ENCODE measurements around the gene FBXL7. TPM values are rescaled to one million over a fixed set of nuclear protein-coding genes. Genes with fewer than 3 reads are reported as not detected.

FBXL7 gene
- polyA plus RNA-seq, 1 donor from 2014 or later = 0.24 TPM

DNA sequence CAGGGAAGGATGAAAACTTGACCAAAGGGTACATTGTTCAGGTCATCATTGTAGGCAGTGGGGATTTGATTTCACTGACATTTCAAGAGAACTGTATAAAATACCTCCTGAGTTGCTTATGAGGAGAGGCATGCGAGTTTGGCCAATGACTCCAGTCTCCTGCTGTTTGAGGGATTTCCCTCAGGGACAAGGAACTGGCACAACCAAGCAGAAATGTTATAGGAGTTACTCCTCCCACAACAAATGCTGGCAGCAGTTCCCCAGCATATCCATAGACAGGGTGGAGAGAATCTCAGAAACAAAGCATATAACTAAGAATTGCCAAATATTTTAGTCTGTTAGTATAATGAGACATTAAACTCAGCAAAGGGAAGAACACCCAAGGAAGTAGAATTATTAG is 47.2 kb upstream of the FBXL7 start:
- Histone ChIP-seq H4K20me1 (ENCODE audit: insufficient read depth) (no peaks in the 10 kb centered on the region), H3K4me2 (ENCODE audit: low read length) (no peak overlapping the region), H3K79me2 (replicated peaks; ENCODE audit: insufficient read depth, low read length) (no peaks in the 10 kb centered on the region), H3K9ac (ENCODE audit: low read length) (no peak overlapping the region), H3K36me3 (ENCODE audit: insufficient read depth, low read length) (no peaks in the 10 kb centered on the region), H3K4me3 (ENCODE audit: low read length) (no peak overlapping the region), H3K9me3 (ENCODE audit: low read length) (no peaks in the 10 kb centered on the region), H3K27me3 (ENCODE audit: insufficient read depth, low read depth, low read length) (no peaks in the 10 kb centered on the region), H2AFZ (ENCODE audit: low read depth, low read length) (no peak overlapping the region), H3F3A (ENCODE audit: insufficient read depth, low read length, poor library complexity, severe bottlenecking) (no peaks in the 10 kb centered on the region), H3K27ac (ENCODE audit: low read length) (no peak overlapping the region), H3K9me2 (ENCODE audit: insufficient read depth, low read length) (no peaks in the 10 kb centered on the region)
- TF ChIP-seq TAF1 (IDR thresholded peaks at IDR 0.05; ENCODE audit: low read depth) (no peak), RAD21 (conservative IDR thresholded peaks at IDR 0.05) (no peak), SMC3 (conservative IDR thresholded peaks at IDR 0.05; ENCODE audit: poor library complexity) (no peak), POLR2AphosphoS5 (IDR thresholded peaks at IDR 0.05) (no peak), MXI1 (conservative IDR thresholded peaks at IDR 0.05; ENCODE audit: poor library complexity, severe bottlenecking) (no peak), EZH2 (IDR thresholded peaks at IDR 0.05; ENCODE audit: borderline replicate concordance, insufficient read depth, low read length, poor library complexity, severe bottlenecking) (no peak), EP300 (conservative IDR thresholded peaks at IDR 0.05; ENCODE audit: poor library complexity, severe bottlenecking) (no peak), REST (IDR thresholded peaks at IDR 0.05; ENCODE audit: borderline replicate concordance) (no peak)
- TF ChIP-seq, protein P1, sequence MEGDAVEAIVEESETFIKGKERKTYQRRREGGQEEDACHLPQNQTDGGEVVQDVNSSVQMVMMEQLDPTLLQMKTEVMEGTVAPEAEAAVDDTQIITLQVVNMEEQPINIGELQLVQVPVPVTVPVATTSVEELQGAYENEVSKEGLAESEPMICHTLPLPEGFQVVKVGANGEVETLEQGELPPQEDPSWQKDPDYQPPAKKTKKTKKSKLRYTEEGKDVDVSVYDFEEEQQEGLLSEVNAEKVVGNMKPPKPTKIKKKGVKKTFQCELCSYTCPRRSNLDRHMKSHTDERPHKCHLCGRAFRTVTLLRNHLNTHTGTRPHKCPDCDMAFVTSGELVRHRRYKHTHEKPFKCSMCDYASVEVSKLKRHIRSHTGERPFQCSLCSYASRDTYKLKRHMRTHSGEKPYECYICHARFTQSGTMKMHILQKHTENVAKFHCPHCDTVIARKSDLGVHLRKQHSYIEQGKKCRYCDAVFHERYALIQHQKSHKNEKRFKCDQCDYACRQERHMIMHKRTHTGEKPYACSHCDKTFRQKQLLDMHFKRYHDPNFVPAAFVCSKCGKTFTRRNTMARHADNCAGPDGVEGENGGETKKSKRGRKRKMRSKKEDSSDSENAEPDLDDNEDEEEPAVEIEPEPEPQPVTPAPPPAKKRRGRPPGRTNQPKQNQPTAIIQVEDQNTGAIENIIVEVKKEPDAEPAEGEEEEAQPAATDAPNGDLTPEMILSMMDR (IDR thresholded peaks at IDR 0.05; ENCODE audit: poor library complexity, severe bottlenecking) = no peak

DNA sequence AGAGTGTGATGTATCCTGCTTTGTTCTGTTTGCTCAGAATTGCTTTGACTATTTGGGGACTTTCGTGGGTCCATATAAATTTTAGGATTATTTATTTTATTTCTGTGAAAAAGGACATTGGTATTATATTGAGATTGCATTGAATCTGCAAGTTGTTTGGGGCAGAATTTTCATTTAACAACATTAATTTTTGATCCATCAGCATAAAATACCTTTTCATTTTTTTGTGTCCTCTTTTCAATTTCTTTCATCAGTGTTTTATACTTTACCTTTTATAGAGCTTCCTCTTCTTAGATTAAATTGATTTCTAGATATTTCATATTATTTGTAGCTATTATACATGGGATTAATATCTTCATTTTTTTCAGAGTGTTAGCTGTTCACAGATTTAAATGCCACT is 40.8 kb upstream of the FBXL7 start:
- Histone ChIP-seq H3K9me2 (ENCODE audit: insufficient read depth, low read length) (no peaks in the 10 kb centered on the region), H3K27ac (ENCODE audit: low read length) (no peak overlapping the region), H3K27me3 (ENCODE audit: insufficient read depth, low read depth, low read length) (no peaks in the 10 kb centered on the region), H4K20me1 (ENCODE audit: insufficient read depth) (no peaks in the 10 kb centered on the region), H3K4me2 (ENCODE audit: low read length) (no peak overlapping the region), H3F3A (ENCODE audit: insufficient read depth, low read length, poor library complexity, severe bottlenecking) (no peaks in the 10 kb centered on the region), H3K9ac (ENCODE audit: low read length) (no peak overlapping the region), H3K36me3 (ENCODE audit: insufficient read depth, low read length) (no peaks in the 10 kb centered on the region), H3K79me2 (replicated peaks; ENCODE audit: insufficient read depth, low read length) (no peaks in the 10 kb centered on the region), H3K9me3 (ENCODE audit: low read length) (no peaks in the 10 kb centered on the region), H2AFZ (ENCODE audit: low read depth, low read length) (no peak overlapping the region), H3K4me3 (ENCODE audit: low read length) (no peak overlapping the region)
- TF ChIP-seq EP300 (conservative IDR thresholded peaks at IDR 0.05; ENCODE audit: poor library complexity, severe bottlenecking) (no peak), POLR2AphosphoS5 (IDR thresholded peaks at IDR 0.05) (no peak), EZH2 (IDR thresholded peaks at IDR 0.05; ENCODE audit: borderline replicate concordance, insufficient read depth, low read length, poor library complexity, severe bottlenecking) (no peak), REST (IDR thresholded peaks at IDR 0.05; ENCODE audit: borderline replicate concordance) (no peak), SMC3 (conservative IDR thresholded peaks at IDR 0.05; ENCODE audit: poor library complexity) (no peak), MXI1 (conservative IDR thresholded peaks at IDR 0.05; ENCODE audit: poor library complexity, severe bottlenecking) (no peak), RAD21 (conservative IDR thresholded peaks at IDR 0.05) (no peak), TAF1 (IDR thresholded peaks at IDR 0.05; ENCODE audit: low read depth) (no peak)
- TF ChIP-seq, protein P1 (IDR thresholded peaks at IDR 0.05; ENCODE audit: poor library complexity, severe bottlenecking) = no peak
